ENCODE results near the gene HLA-DOB.

- TF ChIP-seq CTCF (IDR thresholded peaks at IDR 0.05; ENCODE audit: extremely low read depth in 1 of 2, insufficient read depth in 1 of 2, low read depth in 1 of 2, low read length in 2 of 2) = no peak
- TF ChIP-seq POLR2A (IDR thresholded peaks at IDR 0.05; ENCODE audit: low read depth, low read length) = no peak
- TF ChIP-seq EZH2 (IDR thresholded peaks at IDR 0.05; ENCODE audit: borderline replicate concordance, low read depth, low read length, severe bottlenecking) = no peak
- TF ChIP-seq, protein P1, sequence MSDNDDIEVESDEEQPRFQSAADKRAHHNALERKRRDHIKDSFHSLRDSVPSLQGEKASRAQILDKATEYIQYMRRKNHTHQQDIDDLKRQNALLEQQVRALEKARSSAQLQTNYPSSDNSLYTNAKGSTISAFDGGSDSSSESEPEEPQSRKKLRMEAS (IDR thresholded peaks at IDR 0.05; ENCODE audit: insufficient read depth, insufficient read length) = no peak
- TF ChIP-seq POLR2AphosphoS5 (IDR thresholded peaks at IDR 0.05; ENCODE audit: insufficient read depth, low read depth, low read length) = no peak
These were observed 37.8 kb downstream of the HLA-DOB start for GRCh38 chr6:32779036-32779435.
